ENCODE measurements around the gene UBAP2L. TPM values are rescaled to one million over a fixed set of nuclear protein-coding genes. Genes with fewer than 3 reads are reported as not detected.

The UBAP2L gene
- total and polyA plus RNA-seq, 4 donors, result 67.3 to 147 (median 105) TPM

DNA sequence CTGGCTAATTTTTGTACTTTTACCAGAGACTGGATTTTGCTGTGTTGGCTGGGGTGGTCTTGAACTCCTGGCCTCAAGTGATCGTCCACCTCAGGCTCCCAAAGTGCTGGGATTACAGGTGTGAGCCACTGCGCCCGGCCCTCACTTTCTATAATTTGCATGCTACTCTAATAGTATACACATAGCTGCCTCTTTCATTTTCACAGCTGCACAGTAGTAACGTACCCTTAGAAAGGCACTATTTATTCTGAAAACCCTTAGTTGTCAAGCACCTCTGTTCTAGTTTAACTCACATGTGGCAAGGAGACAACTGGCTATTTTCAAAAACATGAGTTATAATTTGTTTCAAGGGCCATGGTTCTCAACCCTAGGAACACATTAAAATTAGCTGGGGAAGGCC lies 46.1 kb upstream of the UBAP2L start:
- H3K27ac ChIP-seq (ENCODE audit: low read depth in 1 of 2, low read length in 1 of 2), result no peak overlapping the region
- H3K27me3 ChIP-seq (ENCODE audit: control insufficient read depth in 3 of 3, insufficient read depth in 3 of 3, low read length in 2 of 3), result no peaks in the 10 kb centered on the region
- WGBS, 2 donors, result 93% methylated on average over 4 of the region's 4 CpGs
- H3K4me1 ChIP-seq (ENCODE audit: control insufficient read depth in 5 of 5, insufficient read depth in 5 of 5, low read length in 5 of 5), result peaks cover 0 to 28% (median 8%) of the 10 kb centered on the region in 5 donors
- H3K9me3 ChIP-seq (ENCODE audit: control insufficient read depth in 4 of 4, insufficient read depth in 3 of 4, low read length in 3 of 4), result no peaks in the 10 kb centered on the region
- TF ChIP-seq, protein P1, sequence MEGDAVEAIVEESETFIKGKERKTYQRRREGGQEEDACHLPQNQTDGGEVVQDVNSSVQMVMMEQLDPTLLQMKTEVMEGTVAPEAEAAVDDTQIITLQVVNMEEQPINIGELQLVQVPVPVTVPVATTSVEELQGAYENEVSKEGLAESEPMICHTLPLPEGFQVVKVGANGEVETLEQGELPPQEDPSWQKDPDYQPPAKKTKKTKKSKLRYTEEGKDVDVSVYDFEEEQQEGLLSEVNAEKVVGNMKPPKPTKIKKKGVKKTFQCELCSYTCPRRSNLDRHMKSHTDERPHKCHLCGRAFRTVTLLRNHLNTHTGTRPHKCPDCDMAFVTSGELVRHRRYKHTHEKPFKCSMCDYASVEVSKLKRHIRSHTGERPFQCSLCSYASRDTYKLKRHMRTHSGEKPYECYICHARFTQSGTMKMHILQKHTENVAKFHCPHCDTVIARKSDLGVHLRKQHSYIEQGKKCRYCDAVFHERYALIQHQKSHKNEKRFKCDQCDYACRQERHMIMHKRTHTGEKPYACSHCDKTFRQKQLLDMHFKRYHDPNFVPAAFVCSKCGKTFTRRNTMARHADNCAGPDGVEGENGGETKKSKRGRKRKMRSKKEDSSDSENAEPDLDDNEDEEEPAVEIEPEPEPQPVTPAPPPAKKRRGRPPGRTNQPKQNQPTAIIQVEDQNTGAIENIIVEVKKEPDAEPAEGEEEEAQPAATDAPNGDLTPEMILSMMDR (IDR thresholded peaks at IDR 0.05; ENCODE audit: control extremely low read depth, extremely low read depth), result no peak
- ATAC-seq (ENCODE audit: insufficient read depth, low FRiP score) (no peak), DNase-seq (no peak)
- no peak overlapping the region for H3K9ac ChIP-seq (ENCODE audit: insufficient read depth in 1 of 2, low read length in 2 of 2)
- H3K4me3 ChIP-seq, result no peak overlapping the region
- peaks cover 34 to 48% (median 43%) of the 10 kb centered on the region in 4 donors for H3K36me3 ChIP-seq (ENCODE audit: control insufficient read depth in 4 of 4, insufficient read depth in 4 of 4, low read length in 4 of 4)

DNA sequence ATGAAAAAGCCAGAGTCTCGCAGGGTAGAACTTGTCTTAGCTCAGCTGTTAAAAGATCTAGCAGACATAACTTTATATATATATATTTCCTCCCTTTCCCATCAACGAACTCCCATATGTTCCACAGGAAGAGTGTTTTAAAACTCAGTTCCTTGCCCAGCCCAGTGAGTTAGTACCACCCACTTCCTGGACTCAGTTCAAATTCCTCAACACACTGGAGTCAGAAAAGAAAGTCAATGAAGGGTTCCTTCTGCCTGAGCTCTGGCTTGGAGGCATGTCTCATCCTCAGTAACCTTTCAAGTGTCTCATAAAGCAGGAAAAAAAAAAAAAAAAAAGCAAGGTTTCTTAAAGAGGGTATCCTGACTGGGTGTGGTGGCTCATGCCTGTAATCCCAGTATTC lies 44.4 kb upstream of the UBAP2L start:
- ATAC-seq (ENCODE audit: insufficient read depth, low FRiP score), result peak; percentile 55

DNA sequence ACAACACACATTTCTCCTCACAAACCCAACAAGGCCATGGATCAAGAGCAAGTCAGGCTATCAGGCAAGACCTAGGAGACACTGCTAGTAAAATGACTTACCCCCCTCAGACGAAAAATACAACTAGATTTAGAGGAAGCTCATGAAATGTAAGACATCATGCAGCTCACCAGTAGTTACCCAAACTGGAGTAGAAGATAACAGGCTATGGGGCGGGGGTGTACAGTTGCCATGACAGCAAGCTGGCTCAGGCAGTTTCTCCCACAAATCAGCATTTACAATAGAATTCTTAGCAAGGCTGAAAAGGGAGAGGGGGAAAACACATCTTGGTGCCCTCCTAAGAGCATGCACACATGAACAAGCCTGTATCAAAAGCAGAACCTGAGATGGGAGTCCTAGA lies 42.7 kb upstream of the UBAP2L start:
- H3K4me1 ChIP-seq (ENCODE audit: control insufficient read depth in 5 of 5, insufficient read depth in 5 of 5, low read length in 5 of 5), result peaks cover 3 to 41% (median 13%) of the 10 kb centered on the region in 5 donors
- ATAC-seq (ENCODE audit: insufficient read depth, low FRiP score), result no peak
- TF ChIP-seq, protein P1 (IDR thresholded peaks at IDR 0.05; ENCODE audit: control extremely low read depth, extremely low read depth), result no peak
- no peaks in the 10 kb centered on the region for H3K27me3 ChIP-seq (ENCODE audit: control insufficient read depth in 3 of 3, insufficient read depth in 3 of 3, low read length in 2 of 3)
- DNase-seq, result no peak
- no peaks in the 10 kb centered on the region for H3K9me3 ChIP-seq (ENCODE audit: control insufficient read depth in 4 of 4, insufficient read depth in 3 of 4, low read length in 3 of 4)
- H3K4me3 ChIP-seq, result no peak overlapping the region
- H3K36me3 ChIP-seq (ENCODE audit: control insufficient read depth in 4 of 4, insufficient read depth in 4 of 4, low read length in 4 of 4), result peaks cover 2 to 23% (median 14%) of the 10 kb centered on the region in 4 donors
- 28 to 48% methylated on average over 2 of the region's 2 CpGs for WGBS, 2 donors
- no peak overlapping the region for H3K9ac ChIP-seq (ENCODE audit: insufficient read depth in 1 of 2, low read length in 2 of 2)
- no peak overlapping the region for H3K27ac ChIP-seq (ENCODE audit: low read depth in 1 of 2, low read length in 1 of 2)

More for the DNA sequence above, 44.4 kb upstream of the UBAP2L start:
- peak overlapping the region in 1 of 2 donors; percentile 7 for H3K27ac ChIP-seq (ENCODE audit: low read depth in 1 of 2, low read length in 1 of 2)
- 7 to 24% methylated on average over 2 of the region's 2 CpGs for WGBS, 2 donors
- peaks cover 0 to 39% (median 13%) of the 10 kb centered on the region in 5 donors for H3K4me1 ChIP-seq (ENCODE audit: control insufficient read depth in 5 of 5, insufficient read depth in 5 of 5, low read length in 5 of 5)
- no peak overlapping the region for H3K4me3 ChIP-seq
- no peaks in the 10 kb centered on the region for H3K27me3 ChIP-seq (ENCODE audit: control insufficient read depth in 3 of 3, insufficient read depth in 3 of 3, low read length in 2 of 3)
- H3K9ac ChIP-seq (ENCODE audit: insufficient read depth in 1 of 2, low read length in 2 of 2), result no peak overlapping the region
- H3K36me3 ChIP-seq (ENCODE audit: control insufficient read depth in 4 of 4, insufficient read depth in 4 of 4, low read length in 4 of 4), result peaks cover 18 to 37% (median 29%) of the 10 kb centered on the region in 4 donors
- TF ChIP-seq, protein P1 (IDR thresholded peaks at IDR 0.05; ENCODE audit: control extremely low read depth, extremely low read depth), result no peak
- H3K9me3 ChIP-seq (ENCODE audit: control insufficient read depth in 4 of 4, insufficient read depth in 3 of 4, low read length in 3 of 4), result no peaks in the 10 kb centered on the region
- DNase-seq, result peak; percentile 34 to 85 (median 76)

Data from lung (tissue), 12 donors.